DMS79 (cell line): Measurements from ENCODE around the gene TMEM141.

Experiments
- DNase-seq: peaks from one replicate; lab custom pipeline; 2025; lab: John Stamatoyannopoulos, UW

Gene TMEM141

DNA sequence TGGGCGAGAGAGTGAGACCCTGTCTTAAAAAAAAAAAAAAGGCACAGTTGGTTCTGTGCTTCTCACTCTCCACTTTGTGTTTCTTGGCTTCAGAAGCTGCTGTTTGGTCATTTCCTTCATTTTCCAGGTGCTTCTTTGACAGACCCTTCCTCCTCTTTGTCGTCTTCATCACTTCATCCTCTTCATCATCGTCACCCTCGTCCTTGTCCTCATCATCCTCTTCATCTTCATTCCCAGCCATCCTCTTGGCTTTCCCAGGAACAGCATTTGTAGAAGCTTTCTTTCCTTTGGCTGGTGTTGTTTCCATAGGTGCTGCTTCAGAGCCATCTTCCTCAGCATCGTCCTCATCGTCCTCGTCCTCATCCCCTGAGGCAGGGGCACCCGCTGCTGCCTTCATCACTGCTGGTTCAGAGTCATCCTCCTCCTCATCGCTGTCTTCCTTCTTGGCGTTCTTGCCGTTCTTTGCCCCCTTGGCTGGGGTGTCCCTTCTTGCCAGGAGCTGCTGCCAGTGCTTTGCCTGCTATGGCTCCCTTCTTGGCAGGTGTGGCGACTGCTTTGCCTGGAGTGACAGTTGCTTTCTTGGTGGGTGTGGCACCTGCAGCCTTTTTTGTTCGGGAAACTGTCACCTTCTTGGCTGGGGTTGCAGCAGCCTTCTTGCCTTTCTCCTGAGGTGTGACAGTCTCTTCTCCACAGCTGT, 23.7 kb downstream of the TMEM141 start:
- no peak for DNase-seq

DNA sequence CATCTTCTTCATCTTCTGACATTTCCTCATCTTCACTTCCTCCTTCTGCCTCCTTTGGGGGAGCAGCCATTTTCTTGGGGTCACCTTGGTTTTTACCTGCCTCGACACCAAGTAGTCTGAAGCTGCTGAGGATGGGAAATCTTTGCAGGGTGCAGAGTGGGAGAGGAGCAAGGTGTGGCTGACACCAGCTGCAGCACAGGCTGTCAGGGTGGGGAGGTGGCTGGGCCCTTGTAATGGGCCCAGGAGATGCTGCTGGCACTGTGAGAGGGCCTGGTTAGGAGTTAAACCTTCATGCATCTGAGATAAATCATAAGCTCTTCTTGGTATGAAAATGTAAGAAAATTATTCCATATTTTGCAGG, 24.3 kb downstream of the TMEM141 start:
- no peak for DNase-seq

DNA sequence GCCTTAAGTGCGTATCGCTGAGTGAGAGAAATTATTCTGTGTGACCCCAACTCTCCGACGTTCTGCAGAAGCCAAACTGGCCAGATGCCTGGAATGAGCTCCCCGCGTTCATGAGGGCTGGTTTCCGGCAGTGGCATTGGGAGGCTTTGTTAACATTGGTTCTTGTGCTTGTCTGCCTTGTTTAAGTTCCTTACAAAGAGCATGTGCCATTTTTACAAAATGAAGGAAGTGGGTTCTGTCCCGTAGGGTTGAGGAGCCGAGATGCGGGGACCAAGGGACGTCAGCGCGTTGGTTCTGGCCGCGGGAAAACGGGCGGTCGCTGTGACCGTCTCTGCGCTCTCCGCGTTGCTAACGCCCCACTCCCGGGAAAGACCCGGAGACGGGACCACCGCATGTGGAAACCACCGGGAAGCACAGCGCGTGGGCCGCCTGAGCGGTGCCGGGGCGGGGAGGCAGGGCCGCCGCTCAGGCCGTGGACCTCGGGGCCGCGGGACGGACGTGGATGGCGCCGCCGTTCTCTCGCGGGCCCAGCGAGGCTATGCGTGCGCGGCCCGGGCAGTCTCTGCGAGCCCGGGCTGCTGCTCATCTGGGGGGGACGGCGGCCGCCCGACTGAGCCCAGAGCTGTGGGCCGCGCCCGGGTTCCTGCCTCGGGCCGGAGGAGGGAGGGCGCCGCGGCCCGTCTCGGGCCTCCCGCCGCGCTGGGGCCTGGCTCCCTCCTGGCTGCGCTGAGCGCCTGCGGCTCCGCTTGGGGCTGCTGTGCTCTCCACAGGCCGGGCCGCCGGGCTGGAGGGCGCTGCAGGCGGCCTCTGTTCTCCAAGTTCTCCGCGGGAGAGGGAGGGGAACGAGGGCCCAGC, 30.1 kb downstream of the TMEM141 start:
- no peak for DNase-seq

DNA sequence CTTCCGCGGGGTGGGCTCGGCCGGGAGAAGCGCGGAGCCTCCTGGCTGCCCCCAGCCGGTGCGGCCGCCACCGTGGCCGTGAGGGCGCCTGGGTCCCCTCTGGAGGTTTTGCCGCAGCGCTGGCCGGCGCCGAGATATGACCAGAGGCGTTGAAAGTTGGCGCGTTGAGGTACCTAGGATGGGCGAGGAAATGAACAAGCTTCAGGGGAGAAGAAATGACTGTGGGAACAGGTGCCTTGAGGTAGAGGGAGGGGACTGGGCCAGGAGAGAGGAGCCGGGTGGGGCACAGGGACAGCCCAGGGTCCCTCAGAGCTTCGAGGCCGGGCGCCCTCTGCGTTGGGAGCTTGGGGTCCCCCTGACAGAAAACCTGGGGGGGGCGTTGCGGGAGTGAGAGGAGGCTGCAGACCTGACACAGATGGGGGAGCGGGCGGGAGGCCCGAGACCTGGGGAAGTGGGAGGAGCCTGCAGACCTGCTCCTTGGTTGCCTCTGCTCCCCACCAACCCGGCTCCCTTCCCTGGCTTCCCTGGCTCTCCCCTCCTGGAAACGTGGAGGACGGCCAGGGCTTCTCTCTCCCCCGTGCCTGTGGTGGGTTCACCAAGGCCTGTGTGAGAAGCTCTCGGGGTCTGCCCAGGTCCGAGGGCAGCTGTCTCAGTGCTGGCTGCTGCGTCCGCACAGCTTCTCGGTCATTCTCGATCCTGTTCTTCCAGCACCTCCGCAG, 30.8 kb downstream of the TMEM141 start:
- DNase-seq, result no peak

DNA sequence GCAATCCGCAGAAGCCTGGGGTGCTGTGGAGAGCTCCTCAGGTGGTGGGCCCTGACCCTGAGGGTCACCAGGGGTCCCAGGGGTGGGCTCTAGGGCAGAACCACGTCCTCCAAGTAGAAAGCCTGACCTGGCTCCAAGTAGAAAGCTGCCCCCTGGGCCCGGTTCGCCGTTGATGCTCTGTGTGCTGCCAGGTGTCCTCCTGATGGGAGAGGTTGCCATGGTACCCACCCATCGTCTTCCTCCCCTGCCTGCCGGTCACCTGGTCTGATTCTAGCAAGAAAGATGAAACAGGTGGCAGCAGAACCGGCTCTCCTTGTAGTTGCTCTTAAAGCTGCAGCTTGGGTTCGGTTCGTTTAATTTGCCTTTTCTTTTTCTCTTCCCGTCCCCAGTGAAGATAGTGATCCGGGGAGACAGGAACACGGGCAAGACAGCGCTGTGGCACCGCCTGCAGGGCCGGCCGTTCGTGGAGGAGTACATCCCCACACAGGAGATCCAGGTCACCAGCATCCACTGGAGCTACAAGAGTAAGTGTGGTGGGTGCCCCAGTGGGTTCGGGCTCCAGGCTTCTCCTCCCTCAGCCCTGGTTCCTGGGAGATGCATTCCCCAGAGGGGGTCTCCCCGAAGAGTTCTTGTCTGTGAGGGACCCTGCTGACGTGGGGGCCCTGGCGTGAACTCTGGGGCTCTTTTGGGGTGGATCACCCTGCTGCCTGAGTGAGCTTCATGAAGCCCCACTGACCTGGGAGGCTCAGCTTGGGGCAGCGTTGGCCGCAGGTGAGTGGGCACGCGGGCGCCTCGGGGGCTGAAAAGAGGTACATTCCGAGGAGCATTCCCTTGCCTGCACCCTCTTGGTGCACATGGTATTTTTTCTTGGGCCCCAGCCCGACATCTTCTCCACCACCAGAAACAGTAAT, 32.2 kb downstream of the TMEM141 start:
- peak; percentile 35 for DNase-seq

DNA sequence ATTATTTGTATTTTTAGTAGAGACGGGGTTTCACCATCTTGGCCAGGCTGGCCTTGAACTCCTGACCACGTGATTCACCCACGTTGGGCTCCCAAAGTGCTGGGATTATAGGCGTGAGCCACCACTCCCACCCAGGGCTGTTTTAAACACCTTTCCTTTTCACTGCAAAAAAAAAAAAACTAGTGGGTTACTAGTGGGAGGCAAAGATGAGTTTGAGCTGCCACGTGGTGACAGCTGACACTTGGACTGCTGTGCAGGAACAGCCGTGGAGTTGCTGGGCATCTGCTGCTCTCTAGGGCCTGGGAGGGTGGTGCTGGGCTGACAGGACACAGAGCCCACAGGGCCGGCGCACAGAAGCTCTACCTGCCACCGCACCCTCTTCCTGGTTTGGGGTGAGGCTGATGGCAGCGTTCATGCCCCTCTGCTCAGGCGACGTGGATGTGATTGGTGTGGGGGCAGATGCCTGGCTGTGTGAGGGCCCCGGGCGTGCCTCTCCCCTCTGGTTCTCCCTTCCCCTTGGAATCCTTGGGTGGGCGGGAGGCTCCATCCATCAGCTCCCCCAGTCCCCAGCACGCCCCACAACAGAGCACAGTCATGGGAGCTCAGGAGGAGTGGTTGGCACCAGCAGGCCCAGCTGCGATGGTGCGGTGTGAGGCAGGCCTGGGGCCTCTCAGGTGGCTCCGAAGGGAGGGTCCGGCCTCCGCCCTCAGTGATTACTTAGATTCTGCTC, 33.5 kb downstream of the TMEM141 start:
- no peak for DNase-seq

DNA sequence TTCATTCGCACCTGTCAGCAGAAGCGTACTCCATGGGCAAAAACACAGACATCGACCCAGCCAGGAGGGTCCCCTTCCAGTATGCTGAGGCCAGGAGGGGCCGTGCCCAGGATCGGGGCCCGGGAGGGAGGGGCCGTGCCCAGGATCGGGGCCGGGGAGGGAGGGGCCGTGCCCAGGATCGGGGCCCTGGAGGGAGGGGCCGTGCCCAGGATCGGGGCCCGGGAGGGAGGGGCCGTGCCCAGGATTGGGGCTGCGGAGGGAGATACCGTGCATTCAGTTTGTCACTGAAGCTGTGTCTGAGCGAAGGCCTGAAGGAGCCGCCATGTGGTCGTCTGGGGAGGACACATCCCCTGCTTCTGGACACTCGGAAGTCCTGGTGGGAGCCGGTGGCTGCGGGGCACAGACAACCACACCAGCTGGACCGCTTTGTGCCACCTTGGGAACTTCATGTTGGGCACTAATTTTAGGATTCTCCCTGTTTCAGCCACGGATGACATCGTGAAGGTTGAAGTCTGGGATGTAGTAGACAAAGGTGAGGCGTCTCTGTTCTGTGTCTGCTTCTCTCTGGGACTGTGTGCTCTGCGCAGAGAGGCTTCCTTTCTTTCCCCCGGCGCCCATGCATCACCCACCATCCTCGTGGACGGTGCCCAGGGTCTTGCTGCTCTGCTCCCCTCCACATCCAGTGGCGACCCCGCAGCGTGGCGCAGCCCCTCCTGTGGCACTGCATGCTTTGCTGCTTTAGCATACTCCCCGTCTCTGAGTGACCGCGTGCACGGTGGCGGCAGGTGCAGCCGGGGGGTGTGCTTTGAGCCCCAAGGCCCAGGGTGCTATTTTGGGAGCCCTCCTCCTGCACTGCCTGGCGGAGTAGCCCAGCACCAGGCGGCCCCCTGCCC, 34.4 kb downstream of the TMEM141 start:
- DNase-seq, result no peak

DNA sequence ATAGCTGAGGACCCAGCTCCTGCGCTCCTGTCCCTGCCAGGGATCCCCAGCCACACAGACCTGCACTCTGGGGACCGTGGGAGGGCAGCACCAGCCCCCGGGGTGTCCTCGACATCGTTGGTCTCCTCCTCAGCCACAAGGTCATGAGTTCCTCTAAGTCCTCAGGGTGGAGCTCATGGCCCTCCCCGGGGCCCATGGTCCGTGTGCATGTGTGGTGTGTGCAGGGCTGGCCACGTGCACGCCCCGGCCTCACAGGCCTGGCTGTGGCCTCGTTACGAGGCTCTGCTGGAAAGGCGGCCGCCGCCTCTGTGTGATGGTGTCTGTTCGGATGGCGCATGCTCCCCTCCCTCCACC, 35.0 kb downstream of the TMEM141 start:
- DNase-seq, result no peak

DNA sequence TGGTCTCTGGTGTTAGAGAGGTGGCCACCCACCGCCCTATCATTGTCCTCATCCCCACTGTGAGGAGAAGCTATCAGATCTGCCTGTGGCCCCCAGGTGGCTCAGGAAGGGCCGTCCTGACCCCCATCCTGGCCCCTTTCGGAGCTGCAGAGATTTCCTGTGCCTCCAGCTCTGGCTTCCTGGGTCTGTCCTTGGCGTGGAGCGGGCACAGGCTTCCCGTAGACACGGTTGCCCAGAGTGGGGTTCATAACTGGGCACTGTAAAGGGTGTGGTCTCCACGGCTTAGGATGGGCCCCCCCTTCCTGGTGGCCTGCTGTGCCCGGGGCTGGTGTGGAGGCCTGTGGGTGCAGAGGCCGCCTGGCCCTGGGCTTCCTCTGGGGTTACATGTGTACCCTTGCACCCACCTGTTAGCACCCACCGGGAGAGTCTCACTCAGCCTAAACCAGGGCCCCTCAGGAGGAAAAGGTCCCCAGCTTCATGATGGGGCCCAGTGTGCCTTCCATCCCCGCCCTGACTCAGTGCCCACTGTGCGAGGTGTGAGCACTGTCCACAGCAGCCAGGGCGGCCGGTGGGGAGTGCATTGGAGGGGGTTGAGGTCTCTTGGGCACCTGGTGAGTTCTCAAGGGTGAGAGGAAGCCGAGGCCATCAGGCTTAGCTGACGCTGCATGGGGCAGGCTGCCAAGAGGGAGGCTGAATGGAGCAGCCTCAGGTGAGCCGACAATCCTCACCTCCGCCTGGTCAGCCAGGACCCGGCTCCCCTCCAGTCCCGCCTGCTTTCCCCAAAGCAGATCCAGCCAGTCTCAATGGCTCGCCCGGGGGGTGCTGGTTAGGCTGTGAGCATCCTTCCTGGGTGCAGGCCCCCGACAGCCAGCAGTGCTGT, 35.8 kb downstream of the TMEM141 start:
- DNase-seq, result no peak

DNA sequence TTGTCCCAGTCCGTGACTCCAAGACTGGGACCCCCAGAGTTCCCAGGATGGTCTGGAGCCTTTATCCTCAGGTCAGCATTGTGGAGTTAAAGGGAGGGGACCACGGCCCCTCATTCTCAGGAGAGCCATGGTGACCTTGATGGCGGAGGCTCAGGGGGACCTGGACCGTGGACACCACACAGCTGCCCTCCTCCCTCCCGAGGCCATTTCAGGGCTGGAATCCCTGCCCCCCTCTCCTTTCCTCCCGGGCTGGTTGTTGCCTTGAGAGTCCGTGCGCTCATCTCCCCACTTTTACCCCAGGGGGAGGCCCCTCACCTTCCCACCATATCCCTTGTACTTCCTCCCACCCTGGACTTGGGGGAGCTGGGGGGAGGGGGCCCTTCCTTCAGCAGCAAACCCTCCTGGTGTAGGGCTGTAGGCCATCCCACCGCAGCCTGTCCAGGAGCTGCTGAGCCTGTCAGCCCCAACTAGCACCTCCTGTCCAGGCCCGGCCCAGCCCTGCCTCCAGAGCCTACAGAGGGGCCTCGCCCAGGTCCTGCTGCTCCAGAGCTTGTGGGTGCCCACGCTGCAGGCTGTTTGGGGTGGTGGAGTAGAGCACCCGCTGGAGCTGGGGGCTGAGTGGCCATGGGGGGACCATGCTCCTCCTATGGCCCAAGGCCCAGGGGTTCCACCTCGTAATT, 36.8 kb downstream of the TMEM141 start:
- no peak for DNase-seq

DNA sequence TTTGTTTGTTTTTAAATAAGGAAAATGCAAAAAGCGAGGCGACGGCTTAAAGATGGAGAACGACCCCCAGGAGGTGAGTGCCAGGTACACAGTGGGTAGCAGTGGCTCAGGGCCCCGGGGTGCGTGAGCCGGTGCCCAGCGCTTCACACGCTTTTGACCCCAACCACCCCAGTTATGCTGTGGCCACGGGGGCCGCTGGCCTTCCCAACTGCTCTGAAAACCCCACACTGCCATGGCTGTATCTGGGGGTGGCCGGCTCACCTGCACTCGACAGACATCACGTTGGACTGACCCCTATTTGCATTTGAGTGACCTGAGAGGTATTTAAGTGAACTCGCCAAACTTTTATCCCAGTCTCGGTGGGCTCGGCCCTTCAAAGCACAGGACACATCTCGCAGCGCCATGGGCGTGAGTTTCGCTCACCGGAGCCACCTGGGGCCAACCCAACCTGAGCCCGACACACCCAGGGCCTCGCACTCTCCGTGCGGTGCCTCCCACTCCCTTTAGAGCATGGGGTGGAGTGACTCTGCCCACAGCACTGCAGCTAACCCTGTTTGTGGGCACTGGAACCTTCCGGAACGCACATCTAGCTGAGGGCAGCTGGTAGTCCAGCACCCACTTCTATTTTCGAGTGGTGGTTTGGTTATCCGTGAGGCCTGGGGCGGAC, 37.5 kb downstream of the TMEM141 start:
- no peak for DNase-seq

DNA sequence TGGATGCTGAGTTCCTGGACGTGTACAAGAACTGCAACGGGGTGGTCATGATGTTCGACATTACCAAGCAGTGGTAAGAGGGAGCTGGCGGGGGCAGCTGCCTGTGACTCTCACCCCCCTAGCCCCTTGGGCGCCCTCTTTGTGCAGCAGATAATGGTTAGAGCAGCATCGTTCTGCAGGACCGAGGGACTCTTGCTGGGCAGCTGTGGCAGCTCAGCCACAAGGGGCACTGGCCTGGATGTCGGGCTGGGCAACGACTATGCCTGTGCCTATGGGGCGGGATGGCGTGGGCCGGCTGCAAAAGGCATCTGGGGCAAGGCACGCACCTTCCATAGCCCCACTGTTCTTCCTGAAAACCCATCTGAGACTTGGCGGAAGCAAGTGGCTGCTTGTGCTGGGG, 38.3 kb downstream of the TMEM141 start:
- DNase-seq, result no peak

DNA sequence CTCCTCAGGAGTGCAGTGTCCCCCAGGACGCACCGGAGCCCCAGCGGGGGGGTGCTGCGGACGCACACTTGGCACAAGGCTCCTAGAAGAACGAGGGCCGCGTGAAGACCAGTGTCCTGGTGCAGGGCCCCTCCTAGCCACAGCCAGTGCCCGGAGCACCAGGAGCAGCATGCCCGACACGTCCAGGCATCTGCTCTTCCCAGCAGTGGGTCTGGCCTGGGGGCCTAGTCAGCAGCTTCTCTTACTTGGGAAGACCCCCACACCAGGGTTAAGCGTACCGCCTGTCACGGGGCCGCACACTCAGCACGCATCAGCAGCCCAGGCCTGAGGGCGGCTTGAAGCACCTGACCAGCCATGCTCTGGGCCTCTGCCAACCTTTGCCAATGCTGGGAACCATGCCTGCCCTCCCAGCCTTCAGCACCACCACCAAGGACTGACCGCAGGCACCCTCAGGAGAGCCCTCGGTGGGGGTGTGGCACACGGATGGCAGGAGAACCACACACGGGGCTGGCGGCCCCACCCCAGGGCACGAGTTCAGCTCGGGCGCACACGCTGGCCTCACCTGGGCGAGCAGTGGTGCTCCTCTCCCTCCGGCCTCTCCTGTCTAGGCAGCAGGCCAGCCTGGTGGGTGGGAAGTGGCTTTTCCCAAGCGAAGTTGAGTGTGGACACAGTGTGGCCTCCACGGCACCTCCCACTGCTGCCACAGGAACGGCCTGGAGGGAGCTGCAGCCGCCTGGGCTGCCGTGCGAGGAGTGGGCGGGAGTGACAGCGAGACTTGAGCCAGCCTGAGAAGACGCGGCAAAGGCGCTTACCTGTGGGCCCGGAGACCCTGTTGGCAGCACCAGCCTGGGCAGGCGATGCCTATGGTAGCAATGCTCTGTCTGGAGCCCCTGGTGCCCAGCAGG, 39.1 kb downstream of the TMEM141 start:
- no peak for DNase-seq

DNA sequence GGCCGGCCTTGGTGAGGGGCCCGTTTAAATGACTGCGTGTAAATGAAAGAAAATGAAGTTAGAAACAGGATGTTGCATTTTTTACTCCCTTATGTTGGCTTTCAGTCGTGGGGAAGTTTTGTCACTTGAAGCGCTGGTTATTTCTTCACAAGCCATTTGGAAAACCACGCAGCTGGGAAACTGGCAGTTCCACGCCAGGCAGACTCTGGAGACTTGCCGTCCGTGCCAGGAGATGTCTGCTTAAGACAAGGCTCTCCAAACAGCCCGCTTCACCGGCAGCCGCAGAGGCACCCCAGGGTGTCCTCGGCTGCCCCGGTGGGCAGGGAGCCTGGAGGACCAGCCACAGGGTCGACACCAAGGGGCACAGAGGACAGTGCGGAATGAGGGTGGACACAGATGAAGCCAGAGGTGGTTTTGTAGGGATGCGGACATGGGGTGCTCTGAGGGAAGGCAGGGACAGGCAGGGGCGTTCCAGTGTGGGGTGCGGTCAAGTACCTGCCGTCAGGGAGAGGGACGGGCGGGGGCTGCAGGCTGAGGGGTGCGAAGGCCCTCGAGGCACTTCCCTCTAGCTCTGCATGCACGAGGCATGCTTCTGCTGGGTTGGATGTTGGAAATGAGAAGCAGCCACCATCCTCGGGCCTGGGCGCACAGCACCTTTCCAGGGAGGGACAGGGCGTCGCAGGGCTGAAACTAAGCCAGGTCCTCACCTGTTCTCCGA, 40.0 kb downstream of the TMEM141 start:
- no peak for DNase-seq

DNA sequence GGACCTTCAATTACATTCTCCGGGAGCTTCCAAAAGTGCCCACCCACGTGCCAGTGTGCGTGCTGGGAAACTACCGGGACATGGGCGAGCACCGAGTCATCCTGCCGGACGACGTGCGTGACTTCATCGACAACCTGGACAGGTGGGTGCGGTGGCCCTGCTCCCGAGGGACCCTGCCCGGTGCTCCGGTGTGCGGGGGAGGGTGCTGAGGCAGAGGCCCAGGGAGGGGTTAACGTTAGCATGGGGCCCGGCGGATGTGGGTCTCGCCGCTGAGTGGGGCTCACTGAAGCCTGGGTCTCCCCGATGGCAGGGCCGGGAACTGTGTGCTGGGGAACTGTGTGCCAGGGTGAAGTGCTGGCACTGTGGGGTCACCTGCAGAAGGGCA, 40.6 kb downstream of the TMEM141 start:
- no peak for DNase-seq

DNA sequence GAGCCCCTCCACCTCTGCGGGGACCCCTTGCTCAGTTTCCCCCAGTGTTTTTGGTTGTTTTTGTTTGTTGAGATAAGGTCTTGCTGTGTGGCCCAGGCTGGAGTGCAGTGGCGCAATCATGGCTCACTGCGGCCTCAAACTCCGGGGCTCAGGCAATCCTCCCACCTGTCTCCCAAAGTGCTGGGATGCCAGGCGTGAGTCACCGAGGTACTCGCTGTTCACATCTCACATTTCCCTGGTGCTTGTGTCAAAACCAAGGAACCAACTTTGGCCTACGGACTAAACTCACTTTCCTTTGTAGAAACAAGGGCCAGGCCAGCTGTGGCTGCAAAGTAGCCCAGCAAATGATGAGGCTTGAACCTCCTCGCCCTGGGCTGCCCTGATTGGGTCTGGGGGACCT, 41.4 kb downstream of the TMEM141 start:
- DNase-seq, result no peak
